GM10847 (cell line): ENCODE results near the gene ARL6IP5.

Experiments
- POLR2A ChIP-seq: IDR thresholded peaks from 2 replicates; pipeline ENCODE4 v1.6.1; 2011; ENCODE audit not compliant: insufficient read length; ENCODE audit errors: extremely low read depth

The ARL6IP5 gene

GRCh38 chr3:69081583-69082262 lies 3.0 kb upstream of the ARL6IP5 start:
- TF ChIP-seq POLR2A = no peak

GRCh38 chr3:69082361-69082760 lies 2.4 kb upstream of the ARL6IP5 start:
- no peak for TF ChIP-seq POLR2A

GRCh38 chr3:69082805-69083204 lies 1.9 kb upstream of the ARL6IP5 start:
- TF ChIP-seq POLR2A = no peak

DNA sequence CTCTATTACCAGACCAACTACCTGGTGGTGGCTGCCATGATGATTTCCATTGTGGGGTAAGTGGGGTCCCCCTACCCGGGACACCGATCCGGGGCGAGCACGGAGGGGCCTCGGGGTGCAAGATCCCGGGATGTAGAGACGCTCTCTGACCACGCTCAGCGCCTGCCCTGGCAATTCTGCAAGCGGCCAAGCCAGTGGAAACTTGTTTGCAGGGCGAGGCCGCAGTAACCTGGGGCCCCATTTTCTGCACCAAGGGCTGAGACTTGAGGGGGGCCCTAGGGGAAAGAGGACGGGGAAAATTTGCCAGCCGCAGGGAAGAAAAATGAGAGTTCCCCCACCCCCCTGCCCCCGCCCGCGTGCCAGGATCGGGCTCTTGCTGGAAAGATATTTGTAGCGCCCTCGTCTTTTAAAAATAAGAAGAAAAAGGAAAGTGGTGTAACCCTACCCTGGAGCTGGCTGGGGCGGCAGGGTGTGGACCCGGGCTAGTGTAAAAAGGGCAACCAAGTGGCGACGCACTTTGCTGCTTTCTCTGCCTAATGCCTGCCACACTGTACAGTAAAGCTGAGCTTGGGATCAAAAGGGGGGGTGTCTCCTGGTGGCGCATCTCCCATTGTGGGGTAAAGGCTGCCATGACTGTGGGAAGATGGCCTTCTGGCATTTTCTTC lies 563 bp downstream of the ARL6IP5 start:
- TF ChIP-seq POLR2A = no peak

DNA sequence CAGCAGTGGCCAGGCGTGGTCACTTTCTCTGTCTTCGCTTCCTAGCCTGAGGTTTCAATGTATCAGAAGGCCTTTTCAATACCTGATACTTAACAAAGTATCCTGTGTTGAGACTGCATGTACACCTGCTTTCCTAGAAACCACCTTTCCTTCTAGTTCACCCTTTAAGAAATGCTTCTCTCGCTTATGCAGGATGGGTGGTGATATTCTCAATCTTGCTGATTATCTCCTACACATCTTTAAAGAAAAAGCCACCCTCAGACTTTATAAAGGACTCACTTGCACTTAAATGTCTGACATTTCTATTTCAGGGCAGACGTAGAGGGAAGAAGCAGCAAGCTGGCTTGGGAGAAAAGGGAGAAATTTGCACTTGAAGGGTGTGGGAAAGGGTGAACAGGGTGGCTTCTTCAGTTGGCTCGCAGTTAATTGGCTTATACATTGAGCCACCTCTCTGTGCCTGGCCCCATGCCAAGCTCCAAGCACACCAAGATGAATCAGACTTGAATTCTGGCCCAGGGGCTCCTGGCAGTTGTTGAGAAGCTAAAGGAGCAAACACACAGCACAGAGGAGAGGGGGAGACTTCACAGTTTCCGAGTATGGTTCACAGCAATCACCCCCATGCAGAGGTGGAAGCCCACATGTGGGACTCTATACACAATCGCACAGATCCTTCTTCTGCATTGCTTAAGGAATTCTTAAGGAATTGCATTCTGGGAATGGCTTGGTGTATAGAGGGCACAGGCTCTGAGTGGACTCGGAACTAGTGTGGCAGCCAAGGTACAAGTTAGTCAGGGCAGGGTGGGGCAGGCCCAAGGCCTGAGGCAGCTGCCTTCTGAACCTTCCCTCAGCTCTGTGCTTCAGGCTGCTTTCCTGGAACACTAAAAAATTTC lies 1.3 kb downstream of the ARL6IP5 start:
- no peak for TF ChIP-seq POLR2A

DNA sequence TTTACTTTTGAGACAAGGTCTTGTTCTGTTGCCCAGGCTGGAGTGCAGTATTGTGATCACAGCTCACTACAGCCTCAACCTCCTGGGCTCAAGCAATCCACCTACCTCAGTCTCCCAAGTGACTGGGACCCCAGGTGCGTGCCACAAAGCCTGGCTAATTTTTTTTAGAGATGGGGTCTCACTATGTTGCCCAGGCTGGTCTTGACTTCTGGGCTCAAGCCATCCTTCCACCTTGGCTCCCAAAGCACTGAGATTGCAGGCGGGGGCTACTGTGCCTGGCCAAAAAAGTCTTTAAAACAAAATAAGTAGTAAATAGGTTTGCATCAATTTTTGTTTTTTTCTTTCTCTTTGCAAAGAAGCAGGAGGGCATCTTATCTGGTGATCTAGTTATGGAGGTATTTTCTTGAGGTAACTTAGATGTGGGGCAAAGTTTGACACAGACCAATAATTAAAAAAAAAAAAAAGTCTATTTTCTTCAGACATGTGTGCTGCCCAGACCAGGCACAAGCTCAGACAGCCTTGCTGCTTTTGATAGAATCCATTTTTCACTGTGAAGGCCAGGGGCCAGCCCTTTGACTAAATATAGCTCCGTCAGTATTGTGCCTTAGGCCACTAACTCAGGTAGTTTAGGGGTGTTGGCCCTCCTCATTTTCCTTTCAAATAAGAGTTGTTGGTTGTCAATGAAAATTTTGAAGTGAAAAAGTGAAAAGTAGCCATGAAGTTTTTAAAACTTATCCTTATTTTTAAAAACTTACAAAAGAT lies 2.5 kb downstream of the ARL6IP5 start:
- no peak for TF ChIP-seq POLR2A

DNA sequence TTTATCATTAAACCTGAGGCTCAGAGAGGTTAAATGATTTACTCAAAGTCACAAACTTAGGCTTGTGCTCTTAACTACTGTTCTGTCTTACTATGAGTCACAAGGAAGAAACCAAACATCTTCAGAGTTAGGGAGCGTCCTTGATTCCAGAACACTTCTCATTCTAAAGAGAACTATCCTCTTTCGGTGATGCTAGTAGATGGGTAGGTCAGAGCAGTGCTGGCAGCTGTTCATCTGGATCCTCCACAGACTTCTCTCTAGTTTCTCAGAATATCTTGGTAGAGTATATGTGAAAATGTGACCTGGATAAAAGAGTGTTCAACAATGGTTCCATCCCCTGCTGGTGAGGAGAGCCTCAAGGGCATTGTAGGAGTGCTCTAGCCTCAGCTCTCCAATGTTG lies 3.3 kb downstream of the ARL6IP5 start:
- TF ChIP-seq POLR2A = no peak

- TF ChIP-seq POLR2A = no peak
Measured at GRCh38 chr3:69090021-69090420, 5.3 kb downstream of the ARL6IP5 start.

- TF ChIP-seq POLR2A = no peak
Measured at GRCh38 chr3:69091389-69092029, 6.8 kb downstream of the ARL6IP5 start.

- TF ChIP-seq POLR2A = no peak
Measured at GRCh38 chr3:69092030-69092516, 7.3 kb downstream of the ARL6IP5 start.

DNA sequence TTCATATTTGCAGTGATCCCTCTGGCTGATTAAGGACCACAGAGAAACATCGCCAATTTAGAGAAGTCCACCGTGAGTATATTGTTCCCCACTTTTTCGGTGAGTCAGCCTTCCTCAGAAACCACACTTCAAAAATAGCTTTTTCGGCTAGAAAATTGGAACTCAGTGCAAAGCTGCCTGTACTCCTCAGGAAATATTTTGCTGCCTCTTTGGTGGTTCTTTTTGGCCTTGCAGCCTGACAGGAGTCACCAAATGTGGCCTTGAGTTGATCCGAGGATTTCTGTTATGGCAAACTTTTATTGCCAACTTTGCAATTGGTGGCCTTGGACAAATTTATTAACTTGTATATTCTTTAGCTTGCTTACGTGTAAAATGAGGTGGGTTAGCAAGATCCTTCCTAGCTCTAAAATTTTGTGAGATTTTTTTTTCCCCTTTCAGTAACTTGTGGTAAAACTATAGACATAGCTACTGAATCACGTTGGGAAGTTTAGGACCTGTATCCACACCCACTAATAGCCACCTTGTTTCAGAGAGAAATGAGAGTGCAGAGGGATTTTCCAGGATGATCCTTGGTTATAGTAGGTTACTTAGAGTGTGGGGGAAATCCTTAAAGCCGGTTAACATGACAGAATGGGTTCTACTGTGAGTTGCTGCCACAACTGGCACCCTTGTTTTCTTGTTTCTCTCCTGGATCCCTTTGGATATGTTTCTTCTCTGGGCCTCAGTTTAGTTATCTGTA lies 9.9 kb downstream of the ARL6IP5 start:
- TF ChIP-seq POLR2A = no peak

DNA sequence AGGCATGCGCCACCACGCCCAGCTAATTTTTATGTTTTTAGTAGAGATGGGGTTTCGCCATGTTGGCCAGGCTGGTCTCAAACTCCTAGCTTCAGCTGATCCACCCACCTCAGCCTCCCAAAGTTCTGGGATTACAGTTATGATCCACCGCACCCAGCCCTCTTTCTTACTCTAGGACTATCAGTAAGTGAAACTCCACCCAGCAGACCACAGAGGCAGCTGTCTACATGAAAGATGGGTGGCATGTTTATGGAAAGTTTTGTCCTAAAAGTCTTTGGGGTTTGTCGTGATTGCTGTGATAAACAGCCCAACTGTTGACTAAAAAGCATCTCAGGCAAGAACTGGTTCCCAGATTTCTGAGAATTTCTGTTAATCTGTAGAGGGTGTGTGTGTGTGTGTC lies 10.9 kb downstream of the ARL6IP5 start:
- no peak for TF ChIP-seq POLR2A

DNA sequence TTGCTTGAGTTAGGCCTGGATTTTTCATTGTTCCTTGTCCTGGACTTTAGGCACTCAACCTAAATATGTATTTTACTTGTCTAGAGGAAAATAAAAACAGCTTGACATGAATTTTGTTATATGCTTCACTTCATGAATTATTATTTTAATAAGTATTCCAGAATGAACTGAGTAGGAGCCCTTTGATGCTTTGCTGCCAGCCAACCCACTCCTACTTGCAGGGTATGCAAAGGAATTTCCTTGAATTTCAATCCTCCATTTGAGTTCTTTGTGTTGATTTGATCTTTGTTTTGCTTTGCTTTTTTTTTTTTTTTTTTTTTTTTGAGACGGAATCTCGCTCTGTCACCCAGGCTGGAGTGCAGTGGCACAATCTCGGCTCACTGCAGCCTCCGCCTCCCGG lies 11.6 kb downstream of the ARL6IP5 start:
- TF ChIP-seq POLR2A = no peak
